SK-N-SH treated with all-trans-retinoic acid at 6 μM for 48 hours (cell line): ENCODE measurements around the gene NALCN.

ENCODE experiments used
- ARNTL ChIP-seq: fragments of 450-650 bp; formaldehyde crosslinking; IDR thresholded peaks from 2 replicates; pipeline ENCODE4 v1.5.0; 2020; ENCODE audit warnings: low read depth, mild to moderate bottlenecking, moderate library complexity, borderline replicate concordance
- ESRRG ChIP-seq: fragments of 250-450 bp; sonication (Bioruptor Pico); IDR thresholded peaks from 2 replicates; pipeline ENCODE4 v1.6.1; 2021; ENCODE audit warnings: mild to moderate bottlenecking
- GLIS3 ChIP-seq: fragments of 250-450 bp; sonication (Bioruptor Pico); IDR thresholded peaks from 2 replicates; pipeline ENCODE4 v1.5.0; 2020; ENCODE audit warnings: mild to moderate bottlenecking, moderate library complexity

GRCh38 chr13:101297794-101298193 lies 118.5 kb downstream of the NALCN start:
- TF ChIP-seq ARNTL (CRISPR knock-in tag) (no peak), ESRRG (CRISPR knock-in tag) (no peak), GLIS3 (no peak)
